GM18505 (cell line): ENCODE results near the gene FKBP15.
"Not testable (repeated sequence)": the region's sequence is repeated elsewhere in the genome, so short reads cannot be mapped to it uniquely, and the experiment has no call there.

ENCODE experiments used
- ATAC-seq: cut with Tn5 transposase; IDR thresholded peaks from one replicate; pipeline ENCODE4 v1.9.1; 2021; ENCODE audit not compliant: unreplicated experiment
- POLR2A ChIP-seq: IDR thresholded peaks from 4 replicates; pipeline ENCODE4 v1.6.1; 2011; ENCODE audit warnings: borderline replicate concordance; ENCODE audit not compliant: insufficient read depth, insufficient read length; ENCODE audit errors: extremely low read depth

The FKBP15 gene

DNA sequence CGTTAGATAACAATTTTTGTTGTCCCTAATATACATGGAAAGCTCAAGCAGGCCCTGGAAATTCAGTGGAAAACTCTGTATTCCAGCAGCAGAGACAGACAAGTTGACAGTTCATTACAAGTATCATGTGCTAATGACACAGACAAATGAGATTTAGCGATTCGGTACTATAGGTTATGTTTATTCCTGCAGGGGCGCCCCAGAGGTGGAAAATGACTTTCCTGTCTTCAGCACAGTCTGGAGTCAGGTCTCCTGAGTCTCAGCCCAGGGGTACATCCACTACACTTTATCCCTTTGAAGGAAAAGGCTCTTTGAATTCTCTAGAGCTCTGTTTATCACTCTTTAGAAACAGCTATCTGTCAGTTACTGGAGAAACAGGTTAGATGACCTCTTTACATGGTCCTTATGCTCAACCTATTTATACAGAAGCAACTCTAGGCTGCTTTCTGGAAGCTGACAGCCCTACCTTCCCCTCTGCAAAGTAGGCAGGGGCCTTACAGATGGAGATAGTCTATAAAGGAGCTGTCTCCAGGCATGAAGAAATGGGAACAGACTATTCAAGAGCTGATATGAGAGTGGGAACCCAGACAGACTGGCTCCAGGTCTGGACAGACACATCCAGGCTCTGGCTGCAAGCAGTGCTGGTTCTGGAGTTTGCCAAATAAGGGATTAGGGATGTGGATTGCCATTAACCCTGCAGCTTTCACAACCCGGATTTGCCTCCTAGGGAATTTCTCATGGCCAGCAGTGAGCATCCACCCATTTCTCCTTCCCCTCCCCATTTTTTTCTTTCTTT, 77.4 kb downstream of the FKBP15 start:
- no peak for TF ChIP-seq POLR2A
- no peak for ATAC-seq

DNA sequence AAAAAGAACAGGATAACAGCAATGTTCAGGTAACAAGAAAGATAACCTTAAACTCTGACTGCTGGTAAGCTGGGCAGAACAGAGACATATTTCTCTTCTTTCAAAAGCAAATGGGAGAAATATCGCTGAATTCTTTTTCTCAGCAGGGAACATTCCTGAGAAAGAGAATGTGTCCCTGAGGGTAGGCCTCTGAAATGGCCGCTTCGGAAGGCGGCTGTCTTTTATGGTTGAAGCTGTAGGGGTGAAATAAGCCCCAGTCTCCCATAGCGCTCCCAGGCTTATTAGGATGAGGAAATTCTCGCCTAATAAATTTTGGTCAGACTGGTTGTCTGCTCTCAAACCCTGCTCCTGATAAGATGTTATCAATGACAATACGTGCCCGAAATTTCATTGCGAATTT, 80.2 kb downstream of the FKBP15 start:
- ATAC-seq: not testable (repeated sequence)

DNA sequence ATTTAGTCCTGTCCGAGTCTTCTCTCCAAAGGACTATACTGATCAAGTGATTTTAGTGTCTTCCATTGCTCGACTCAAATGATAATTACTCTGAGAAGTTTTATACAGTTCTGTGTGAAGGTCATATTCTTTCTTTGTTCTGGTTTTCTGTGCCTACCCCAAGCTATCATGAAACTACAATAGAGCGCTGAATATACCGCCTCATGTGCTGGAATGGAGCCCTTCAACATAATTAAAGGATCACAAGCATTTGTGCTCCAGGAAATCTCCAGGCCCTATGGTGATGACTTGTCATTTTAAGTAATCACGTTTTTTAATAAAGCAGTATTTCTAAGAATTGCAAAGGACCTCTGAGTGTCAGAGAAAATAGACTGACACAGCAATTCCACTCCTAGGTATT, 81.1 kb downstream of the FKBP15 start:
- TF ChIP-seq POLR2A: no peak

DNA sequence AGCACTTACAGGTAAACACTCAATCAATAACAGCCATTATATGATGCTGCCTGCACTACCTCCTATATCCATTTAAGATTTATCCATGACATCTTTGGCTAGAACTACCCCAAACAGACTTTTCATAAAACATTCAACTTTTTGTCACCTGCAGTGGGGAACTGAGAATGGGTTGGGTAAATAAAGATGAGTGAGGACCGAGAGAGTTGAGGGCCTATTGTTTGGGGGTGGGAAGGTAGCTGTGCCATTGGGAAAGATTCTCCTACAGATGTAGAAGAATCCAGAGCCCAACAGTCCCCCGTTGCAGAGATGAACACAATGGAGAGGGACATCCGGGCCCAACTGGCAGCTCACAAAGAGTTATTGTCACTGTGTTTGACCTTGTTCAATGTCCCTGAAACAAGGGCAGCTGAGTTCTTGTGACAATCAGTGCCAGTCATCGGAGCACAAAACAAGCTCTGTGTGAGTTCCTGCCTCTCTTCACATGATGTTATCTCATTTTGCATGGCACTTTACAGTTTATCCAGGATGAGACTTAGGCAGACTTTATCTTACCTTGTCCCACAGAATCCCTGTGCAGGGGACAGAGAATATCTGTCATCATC, 81.8 kb downstream of the FKBP15 start:
- ATAC-seq: no peak
- no peak for TF ChIP-seq POLR2A

More for the DNA sequence above, 81.1 kb downstream of the FKBP15 start:
- ATAC-seq: no peak

DNA sequence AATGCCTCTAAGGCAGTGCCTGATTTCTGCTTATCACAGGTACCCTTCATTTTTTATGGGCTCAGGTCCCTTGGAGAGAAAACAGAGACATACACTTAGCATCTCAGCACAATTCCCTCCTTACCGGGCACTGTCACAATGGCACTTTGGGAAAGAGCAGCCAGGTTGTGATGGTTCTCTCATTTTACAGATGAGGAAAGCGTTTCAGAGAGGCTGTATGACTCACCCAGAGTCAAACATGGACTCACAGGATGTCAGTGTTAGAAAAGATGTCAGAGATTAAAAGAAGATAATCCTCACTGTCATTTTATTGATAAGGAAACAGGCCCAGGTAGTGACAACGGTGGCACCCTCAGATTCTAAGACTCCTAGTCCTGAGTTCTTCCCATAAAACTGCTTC, 82.3 kb downstream of the FKBP15 start:
- ATAC-seq: no peak
- no peak for TF ChIP-seq POLR2A

DNA sequence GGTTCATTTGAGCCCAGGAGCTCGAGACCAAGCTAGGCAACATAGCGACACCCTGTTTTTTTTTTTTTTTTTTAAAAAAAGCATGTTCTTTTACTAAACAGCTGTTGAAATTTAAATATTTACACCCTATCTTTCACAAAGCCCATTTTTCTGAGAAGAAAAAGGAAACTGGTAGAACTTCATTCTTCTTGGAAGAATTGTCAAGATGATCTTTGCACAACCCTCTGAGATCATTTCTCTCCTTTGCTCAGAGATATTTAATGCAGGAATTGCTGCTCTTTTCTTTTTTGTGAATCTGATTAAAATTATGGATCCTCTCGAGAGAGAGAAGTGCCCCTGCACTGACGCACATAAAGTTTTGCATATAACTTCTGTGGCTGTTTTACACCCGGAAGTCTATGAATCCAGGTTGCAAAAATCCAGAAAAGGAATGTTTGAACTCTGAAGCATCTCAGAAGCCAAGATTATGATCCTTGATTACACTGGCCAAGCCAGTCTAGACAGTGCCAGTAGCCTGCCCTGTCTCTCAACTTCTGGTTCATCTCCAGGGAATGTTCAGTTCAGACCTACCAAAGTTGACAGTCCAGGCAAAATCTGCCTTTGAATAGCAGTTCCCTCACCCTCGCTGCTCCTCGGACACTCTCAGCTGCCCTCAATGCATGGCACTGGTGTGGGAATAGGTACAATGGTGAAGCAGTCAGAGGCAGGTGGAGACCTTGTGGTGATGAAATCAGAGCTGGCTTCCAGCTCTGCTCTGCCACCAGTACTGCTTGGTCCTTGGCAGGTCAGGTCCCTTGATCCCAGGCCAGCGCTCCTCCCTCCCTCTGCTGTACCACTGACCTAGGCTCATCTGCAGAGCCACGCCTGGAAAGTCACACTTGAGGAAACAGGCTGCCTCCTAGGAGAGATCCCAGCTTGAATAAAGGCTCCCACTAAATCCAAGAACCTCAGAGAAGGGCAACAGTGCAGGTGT, 83.6 kb downstream of the FKBP15 start:
- ATAC-seq: no peak
- TF ChIP-seq POLR2A: no peak

DNA sequence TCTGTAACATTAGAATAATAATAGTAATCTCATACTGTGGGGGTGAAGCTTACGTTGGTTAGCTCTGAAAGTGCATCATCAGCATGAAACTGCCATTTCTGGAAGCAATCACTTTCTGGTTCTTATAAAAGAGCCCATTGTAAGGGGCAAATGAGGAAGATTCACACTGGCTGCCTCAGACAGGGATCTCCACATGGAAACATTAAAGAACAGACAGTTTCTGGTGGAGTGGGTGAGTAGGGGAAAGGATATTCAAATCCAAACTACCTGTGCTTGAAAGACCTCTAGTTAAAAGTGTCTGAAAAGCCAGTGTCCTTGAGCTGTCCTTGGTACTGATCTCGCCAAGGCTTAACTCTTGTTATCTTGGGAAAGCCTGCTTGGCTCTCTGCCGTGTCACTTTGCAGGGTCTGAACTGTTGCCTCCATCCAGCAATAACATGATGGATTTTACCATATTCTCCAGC, 89.4 kb downstream of the FKBP15 start:
- TF ChIP-seq POLR2A: no peak
- no peak for ATAC-seq

DNA sequence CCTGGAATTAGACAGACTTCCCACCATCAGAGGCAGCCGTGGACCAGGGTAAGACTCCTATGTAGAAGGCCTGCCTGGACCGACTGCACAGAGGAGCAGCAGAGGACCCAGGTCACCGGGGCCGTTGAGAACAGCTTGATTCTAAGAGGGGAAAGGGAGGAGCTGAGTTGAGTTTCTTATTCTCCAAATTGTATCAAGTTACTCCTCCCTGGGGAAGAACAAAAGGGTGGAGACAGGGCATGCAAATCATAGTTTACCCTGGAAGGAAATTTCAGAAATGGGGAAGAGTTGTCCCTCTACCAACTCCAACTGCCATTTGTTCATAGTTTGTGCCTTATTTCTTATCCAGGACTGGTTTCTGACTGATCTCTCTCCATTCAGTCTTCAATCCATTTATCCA, 91.2 kb downstream of the FKBP15 start:
- ATAC-seq: no peak
- TF ChIP-seq POLR2A: no peak

DNA sequence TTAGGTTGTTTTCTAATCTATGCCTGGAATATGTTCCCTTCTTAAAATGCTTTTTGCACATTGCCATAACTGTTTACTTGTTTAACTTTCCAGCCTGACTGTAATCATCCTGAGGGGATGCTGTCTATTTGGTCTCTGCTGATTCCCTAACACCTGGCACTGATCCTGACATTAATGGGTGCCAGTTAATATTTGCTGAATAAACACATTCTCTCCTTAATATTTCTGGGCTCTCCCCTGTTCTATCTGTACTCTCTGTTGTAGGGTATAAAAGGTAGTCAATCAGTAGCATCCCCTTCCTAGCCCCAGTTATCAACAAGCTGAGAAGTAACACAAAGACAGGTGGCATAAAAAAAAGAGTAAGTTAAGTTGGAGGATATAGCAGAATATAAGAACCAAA, 91.6 kb downstream of the FKBP15 start:
- no peak for ATAC-seq
- no peak for TF ChIP-seq POLR2A

DNA sequence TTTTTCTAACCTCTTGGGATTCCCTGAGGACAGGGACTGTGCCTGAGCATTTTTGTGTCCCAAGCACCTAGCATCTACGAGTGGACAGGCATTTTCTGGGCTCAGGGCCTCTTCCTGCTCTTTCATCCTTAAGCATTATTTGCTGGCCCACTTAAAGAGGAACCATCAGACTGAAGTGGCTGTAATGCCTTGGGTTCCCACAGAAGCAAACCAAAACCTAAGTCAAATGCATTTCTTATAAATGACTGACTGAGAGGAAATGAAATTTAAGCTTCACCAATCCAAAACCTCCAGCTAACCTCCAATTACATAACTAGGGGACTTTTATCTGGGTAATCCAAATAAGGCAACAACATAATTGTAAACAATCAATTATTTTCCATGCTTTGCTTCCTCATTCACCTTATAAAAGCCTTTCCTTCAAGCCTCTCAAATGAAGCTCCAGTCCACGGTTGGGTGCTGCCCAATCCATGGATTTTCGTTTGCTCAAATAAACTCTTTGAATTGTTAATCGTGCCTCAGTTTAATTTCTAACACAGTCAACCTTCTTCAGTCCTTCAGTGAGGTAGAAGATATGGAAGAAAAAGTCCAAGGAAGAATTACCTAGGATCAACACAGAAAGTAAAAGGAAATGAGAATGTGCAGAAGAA, 95.6 kb downstream of the FKBP15 start:
- no peak for ATAC-seq

DNA sequence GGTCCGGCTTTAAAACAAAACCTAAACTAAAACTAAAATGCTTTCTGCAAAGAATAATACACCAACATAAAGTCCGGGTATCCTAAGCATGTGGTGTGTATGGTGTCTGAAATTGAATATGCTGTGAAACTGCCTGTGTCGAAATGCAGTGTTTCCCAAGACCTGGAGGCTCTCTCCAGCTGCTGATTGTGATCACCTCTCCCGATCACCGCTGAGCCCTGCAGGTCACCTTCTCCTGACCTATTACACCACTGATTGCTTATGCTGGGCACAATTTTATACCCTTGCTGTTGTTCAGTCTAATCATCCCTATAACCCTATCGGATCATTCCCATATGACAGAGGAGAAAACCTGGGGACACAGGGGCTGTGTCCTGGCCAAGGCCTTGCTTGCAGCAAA, 102.2 kb downstream of the FKBP15 start:
- ATAC-seq: not testable (repeated sequence)

More for the DNA sequence above, 95.6 kb downstream of the FKBP15 start:
- no peak for TF ChIP-seq POLR2A
